Naive thymus-derived CD4-positive, alpha-beta T cell (primary cell): ENCODE measurements around the gene ETV3L. TPM values are rescaled to one million over a fixed set of nuclear protein-coding genes. Genes with fewer than 3 reads are reported as not detected.

Source experiments
- ATAC-seq: fragments of 150-1000 bp; cut with Tn5 transposase; 2 replicates; pipeline ENCODE4 v1.10.0; 2021; ENCODE audit warnings: mild to moderate bottlenecking, moderate library complexity
- CTCF ChIA-PET: fragments of 350-600 bp; sonication (Branson Sonifier 250); formaldehyde crosslinking; loops from one replicate; lab custom pipeline; 2021; ENCODE audit warnings: antibody characterized with exemption; lab: Charles Lee
- POLR2A ChIA-PET: fragments of 350-600 bp; sonication (Branson Sonifier 250); formaldehyde crosslinking; loops from one replicate; lab custom pipeline; 2021; ENCODE audit warnings: antibody characterized with exemption, inconsistent platforms; lab: Charles Lee
- DNase-seq, 9 donors: peaks; one replicate each; pipeline versions ENCODE4 v3.0.0 to v3.0.0-alpha.2; 2020 to 2022; ENCODE audit warnings: mixed read lengths in 1 of 9
- H3K27ac ChIP-seq: one replicate; pipeline ENCODE4 v1.7.0; 2013; ENCODE audit warnings: mild to moderate bottlenecking, low read depth, low read length, moderate library complexity
- H3K27me3 ChIP-seq, 2 donors: one replicate each; pipeline ENCODE4 v1.7.0; 2013; ENCODE audit warnings: low read length in 2 of 2, mild to moderate bottlenecking in 2 of 2, moderate library complexity in 2 of 2; ENCODE audit not compliant: control insufficient read depth in 2 of 2, insufficient read depth in 2 of 2
- H3K36me3 ChIP-seq, 3 experiments: 1 replicate in 2 of 3; 2 replicates in 1 of 3; pipeline ENCODE4 v1.7.0; 2013; ENCODE audit warnings: low read length in 3 of 3, mild to moderate bottlenecking in 3 of 3, moderate library complexity in 1 of 3; ENCODE audit not compliant: insufficient read depth in 3 of 3, control insufficient read depth in 2 of 3
- H3K4me1 ChIP-seq, 2 donors: one replicate each; pipeline ENCODE4 v1.7.0; 2013; ENCODE audit warnings: low read length in 2 of 2, mild to moderate bottlenecking in 2 of 2, moderate library complexity in 1 of 2; ENCODE audit not compliant: control insufficient read depth in 2 of 2, insufficient read depth in 2 of 2
- H3K4me3 ChIP-seq: 2 replicates; pipeline ENCODE4 v1.7.0; 2013; ENCODE audit warnings: mild to moderate bottlenecking, low read length
- H3K9me3 ChIP-seq, 3 experiments: 1 replicate in 2 of 3; 2 replicates in 1 of 3; pipeline ENCODE4 v1.7.0; 2013; ENCODE audit warnings: low read length in 3 of 3; ENCODE audit not compliant: control insufficient read depth in 2 of 3
- H3K27ac Mint-ChIP-seq, 9 donors: one replicate each; pipeline ENCODE4 v1.8.0; 2020 to 2022; ENCODE audit warnings: mixed read lengths in 9 of 9, mild to moderate bottlenecking in 8 of 9, moderate library complexity in 5 of 9, inconsistent platforms in 2 of 9
- H3K27me3 Mint-ChIP-seq, 5 donors: one replicate each; pipeline ENCODE4 v1.8.0; 2021 to 2022; ENCODE audit warnings: mixed read lengths in 5 of 5, mild to moderate bottlenecking in 1 of 5
- H3K36me3 Mint-ChIP-seq, 5 donors: one replicate each; pipeline ENCODE4 v1.8.0; 2020 to 2022; ENCODE audit warnings: mixed read lengths in 5 of 5, mild to moderate bottlenecking in 3 of 5, inconsistent platforms in 1 of 5
- H3K4me1 Mint-ChIP-seq, 7 donors: one replicate each; pipeline ENCODE4 v1.8.0; 2020 to 2022; ENCODE audit warnings: mixed read lengths in 7 of 7, mild to moderate bottlenecking in 3 of 7, inconsistent platforms in 1 of 7
- H3K4me3 Mint-ChIP-seq, 10 donors: one replicate each; pipeline ENCODE4 v1.8.0; 2020 to 2022; ENCODE audit warnings: mild to moderate bottlenecking in 10 of 10, mixed read lengths in 10 of 10, moderate library complexity in 6 of 10, inconsistent platforms in 2 of 10
- H3K9me3 Mint-ChIP-seq, 11 donors: one replicate each; pipeline ENCODE4 v1.8.0; 2020 to 2022; ENCODE audit warnings: mixed read lengths in 11 of 11, mild to moderate bottlenecking in 4 of 11, inconsistent platforms in 1 of 11, moderate library complexity in 1 of 11
- intact Hi-C, 2 donors: fragments of 100-400 bp; cut with micrococcal nuclease; formaldehyde crosslinking; loops; one replicate each; pipeline ENCODE4 v1.15.1; 2023
- polyA plus RNA-seq, 2 donors: library from polyadenylated mRNA; unstranded; fragments of 300-500 nt; fragmentation: Illumina TruSeq; gene quantifications; one replicate each; pipeline ENCODE4 v1.2.3, GENCODE V29; 2021
- total RNA-seq, 6 experiments: library from RNA in 5 of 6; stranded (reverse) in 5 of 6; gene quantifications; 1 replicate in 5 of 6; 2 replicates in 1 of 6; pipeline ENCODE4 v1.2.3 and lab custom pipeline; 2021 to 2026

The ETV3L gene
- total and polyA plus RNA-seq, 7 experiments from 2014 or later, result not detected

DNA sequence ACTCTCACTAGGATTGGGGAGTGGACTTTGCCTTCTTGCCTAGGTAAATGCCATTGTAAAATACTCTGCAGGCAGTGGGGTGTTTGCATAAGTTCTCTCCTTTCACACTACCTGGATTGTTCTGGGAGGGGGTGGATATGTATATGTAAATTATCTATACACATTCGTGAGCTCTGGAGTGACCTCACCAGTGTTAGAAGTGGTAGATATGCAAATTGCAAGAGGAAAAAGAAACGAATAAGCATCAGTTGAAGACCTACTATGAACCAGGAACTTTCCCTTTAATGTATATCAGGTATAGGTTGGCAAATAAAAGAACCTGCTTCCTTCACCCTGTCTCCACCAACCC is 52.6 kb downstream of the ETV3L start:
- DNase-seq, result no peak
- POLR2A ChIA-PET, result no interaction called here
- peaks cover 0 to 3% (median 0%) of the 10 kb centered on the region in 3 experiments for H3K9me3 ChIP-seq
- no peak overlapping the region for H3K4me3 ChIP-seq
- Mint-ChIP-seq H3K27me3 (peaks cover 82 to 87% (median 85%) of the 10 kb centered on the region in 5 donors), H3K4me3 (peak overlapping the region; percentile 16 to 93 (median 48)), H3K9me3 (peaks cover 0 to 20% (median 7%) of the 10 kb centered on the region in 11 donors), H3K27ac (no peak overlapping the region), H3K4me1 (peaks cover 6 to 20% (median 17%) of the 10 kb centered on the region in 7 donors), H3K36me3 (peaks cover 2 to 11% (median 4%) of the 10 kb centered on the region in 5 donors)
- H3K27ac ChIP-seq, result no peak overlapping the region
- CTCF ChIA-PET, result no interaction called here
- intact Hi-C loops, result no loop called here
- ATAC-seq, result no peak
- H3K36me3 ChIP-seq, result no peaks in the 10 kb centered on the region
- H3K27me3 ChIP-seq, result peaks cover 14 to 15% of the 10 kb centered on the region in 2 donors
- peaks cover 0 to 4% of the 10 kb centered on the region in 2 donors for H3K4me1 ChIP-seq

DNA sequence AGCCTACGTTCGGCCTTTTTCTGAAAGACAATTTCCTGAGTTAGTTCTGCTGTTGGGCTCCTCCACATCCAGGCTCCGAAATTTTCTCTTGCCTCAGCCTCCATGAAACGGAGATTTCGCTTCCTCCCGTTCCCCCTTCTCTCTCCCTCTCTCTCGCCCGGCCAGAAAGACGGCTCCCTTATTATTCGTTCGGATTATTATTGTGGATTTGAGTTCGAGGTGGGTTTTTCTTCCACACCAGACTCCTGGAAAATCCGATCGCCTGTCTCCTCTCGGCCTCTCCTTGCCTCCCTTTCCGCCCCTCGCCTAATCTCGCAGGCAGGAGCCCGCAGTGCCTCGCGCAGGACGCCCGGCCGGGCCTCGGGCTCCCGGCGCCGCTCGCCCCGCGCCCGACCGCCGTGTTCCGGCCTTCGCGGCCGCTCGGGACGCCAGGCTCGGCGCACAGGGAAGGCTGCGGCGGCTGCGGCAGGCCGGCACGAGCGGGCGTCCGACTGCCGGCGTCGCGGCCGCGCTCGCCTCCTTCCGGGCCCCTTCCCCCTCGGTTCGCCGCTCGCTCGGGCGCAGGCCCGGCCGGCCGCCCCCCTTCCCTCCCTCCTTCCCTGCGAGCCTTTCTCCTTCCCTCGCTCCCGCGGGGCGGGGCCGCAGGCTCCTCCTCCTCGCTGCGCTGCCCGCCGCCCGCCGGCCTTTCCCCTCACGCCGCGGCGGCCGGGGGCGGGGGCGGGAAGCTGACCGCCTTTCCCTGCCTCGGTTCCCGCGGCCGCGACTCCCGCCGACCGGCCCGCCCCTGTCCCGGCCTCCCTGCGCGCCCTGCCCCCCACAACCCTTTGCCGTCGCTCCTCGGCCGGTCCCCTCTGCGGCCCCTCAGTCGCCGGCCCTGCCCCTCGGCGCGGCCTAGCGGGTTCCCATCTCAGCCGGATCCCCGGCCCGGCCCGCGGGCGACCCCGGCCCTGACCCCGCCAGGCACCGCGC is 54.1 kb downstream of the ETV3L start, which contains the start of gene ARHGEF11:
ARHGEF11 (minus strand) TSS at position 493 of the 969 bp plus-strand sequence. CDS start 1,412 bp downstream, outside the sequence.
- Histone ChIP-seq H3K4me1 (peaks cover 0 to 4% of the 10 kb centered on the region in 2 donors), H3K27me3 (peaks cover 14 to 15% of the 10 kb centered on the region in 2 donors), H3K9me3 (no peaks in the 10 kb centered on the region), H3K36me3 (no peaks in the 10 kb centered on the region), H3K4me3 (peak within 1 kb of the TSS; percentile 13), H3K27ac (no peak within 1 kb of the TSS)
- peaks cover 72 to 89% (median 80%) of the 10 kb centered on the region in 5 donors for H3K27me3 Mint-ChIP-seq
- ChIA-PET CTCF (no interaction called here), POLR2A (no interaction called here)
- peak; percentile 73 for ATAC-seq
- DNase-seq, result peak in 6 of 9 donors; percentile 7 to 60 (median 10)
- H3K4me3 Mint-ChIP-seq, result peak within 1 kb of the TSS; percentile 88 to 99 (median 92)
- peaks cover 0 to 5% (median 0%) of the 10 kb centered on the region in 11 donors for H3K9me3 Mint-ChIP-seq
- intact Hi-C loops, result no loop called here
- peaks cover 6 to 20% (median 17%) of the 10 kb centered on the region in 7 donors for H3K4me1 Mint-ChIP-seq
- peak within 1 kb of the TSS in 3 of 9 donors; percentile 2 to 61 (median 47) for H3K27ac Mint-ChIP-seq
- peaks cover 0 to 7% (median 2%) of the 10 kb centered on the region in 5 donors for H3K36me3 Mint-ChIP-seq

DNA sequence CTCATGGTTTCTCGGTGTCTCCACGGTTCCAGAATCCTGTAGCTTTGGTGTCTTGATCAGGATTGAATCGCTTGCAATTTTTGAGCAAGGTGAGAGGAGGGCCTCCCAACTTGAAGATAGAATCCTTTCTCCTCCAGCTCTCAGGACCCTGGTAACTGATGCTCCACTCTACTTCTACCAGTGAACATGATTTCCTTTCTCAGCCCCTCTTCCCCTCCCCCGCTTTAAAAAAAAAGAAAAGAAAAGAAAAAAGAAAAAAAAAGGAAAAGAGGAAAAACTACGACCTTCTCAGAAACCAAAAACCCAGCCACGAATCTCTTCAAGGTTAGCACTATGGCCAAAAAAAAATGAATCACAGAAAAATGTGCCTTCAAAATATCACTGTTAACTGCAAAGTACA is 55.3 kb downstream of the ETV3L start:
- Histone ChIP-seq H3K27me3 (peaks cover 14 to 15% of the 10 kb centered on the region in 2 donors), H3K9me3 (no peaks in the 10 kb centered on the region), H3K36me3 (no peaks in the 10 kb centered on the region), H3K4me3 (no peak overlapping the region), H3K27ac (no peak overlapping the region), H3K4me1 (peaks cover 0 to 4% of the 10 kb centered on the region in 2 donors)
- ChIA-PET CTCF (no interaction called here), POLR2A (interaction anchor here (0.8 kb wide), 1 partner anchor 64 kb away, joined by 3 read pairs; no protein-coding TSS in a partner anchor)
- intact Hi-C loops, result no loop called here
- peaks cover 0 to 2% (median 0%) of the 10 kb centered on the region in 11 donors for H3K9me3 Mint-ChIP-seq
- ATAC-seq (no peak), DNase-seq (no peak)
- peaks cover 0 to 4% (median under 1%) of the 10 kb centered on the region in 5 donors for H3K36me3 Mint-ChIP-seq
- H3K27me3 Mint-ChIP-seq, result peaks cover 67 to 87% (median 80%) of the 10 kb centered on the region in 5 donors
- peaks cover 6 to 20% (median 17%) of the 10 kb centered on the region in 7 donors for H3K4me1 Mint-ChIP-seq
- peak overlapping the region in 1 of 9 donors; percentile 9 for H3K27ac Mint-ChIP-seq
- H3K4me3 Mint-ChIP-seq, result peak overlapping the region in 4 of 10 donors; percentile 26 to 94 (median 38)

DNA sequence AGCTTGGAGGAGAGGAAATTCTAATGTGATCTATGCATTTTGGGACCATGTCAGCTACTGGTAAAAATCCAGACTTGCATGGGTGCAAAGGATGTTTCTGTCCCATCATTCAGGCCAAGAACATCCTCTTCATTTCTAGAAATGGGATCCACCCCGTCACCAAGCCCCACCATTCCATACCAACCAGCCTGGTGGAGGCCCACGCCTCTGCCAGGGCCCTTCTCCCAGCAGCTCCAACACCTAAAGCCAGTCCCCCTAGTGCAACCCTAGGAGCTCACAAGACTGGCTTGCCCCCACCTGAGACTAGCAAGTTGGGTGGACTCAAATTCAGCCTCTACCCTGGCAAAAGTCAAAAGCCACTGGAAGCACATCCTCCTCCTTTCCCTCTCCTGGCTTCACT is 55.9 kb downstream of the ETV3L start:
- H3K27me3 ChIP-seq, result peaks cover 13 to 15% of the 10 kb centered on the region in 2 donors
- no peaks in the 10 kb centered on the region for H3K36me3 ChIP-seq
- ChIA-PET CTCF (no interaction called here), POLR2A (interaction anchor here (0.6 to 0.8 kb wide), 2 partner anchors 65 to 426 kb away, joined by 3 read pairs; no protein-coding TSS in a partner anchor)
- H3K9me3 ChIP-seq, result no peaks in the 10 kb centered on the region
- DNase-seq (no peak), ATAC-seq (no peak)
- Mint-ChIP-seq H3K4me1 (peaks cover 6 to 20% (median 17%) of the 10 kb centered on the region in 7 donors), H3K9me3 (peaks cover 0 to 2% (median 0%) of the 10 kb centered on the region in 11 donors), H3K27me3 (peaks cover 67 to 88% (median 80%) of the 10 kb centered on the region in 5 donors), H3K36me3 (peaks cover 0 to 4% (median 0%) of the 10 kb centered on the region in 5 donors), H3K27ac (peak overlapping the region in 1 of 9 donors; percentile 11), H3K4me3 (peak overlapping the region in 1 of 10 donors; percentile 43)
- intact Hi-C loops, result no loop called here
- no peak overlapping the region for H3K4me3 ChIP-seq
- H3K27ac ChIP-seq, result no peak overlapping the region
- peaks cover 0 to 4% of the 10 kb centered on the region in 2 donors for H3K4me1 ChIP-seq

DNA sequence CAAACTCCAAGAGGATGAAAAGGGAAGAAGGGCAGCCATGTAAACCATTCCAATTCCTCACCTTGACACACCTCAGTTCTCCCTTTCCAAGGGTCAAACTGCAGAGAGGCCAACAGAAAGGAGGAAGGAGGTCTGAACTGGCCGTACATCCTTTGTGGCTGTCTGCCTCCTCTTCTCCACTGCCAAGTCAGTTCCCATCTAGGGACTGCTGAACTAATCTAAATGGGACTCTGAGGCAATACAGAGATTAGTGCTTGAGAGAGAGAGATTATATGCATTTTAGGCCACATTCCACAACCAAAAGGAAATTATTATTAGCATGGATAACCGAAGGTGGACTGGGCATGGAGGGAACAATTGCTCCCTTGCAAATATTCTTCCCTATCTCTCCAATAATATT is 56.8 kb downstream of the ETV3L start:
- peaks cover 58 to 84% (median 72%) of the 10 kb centered on the region in 5 donors for H3K27me3 Mint-ChIP-seq
- DNase-seq (no peak), ATAC-seq (no peak)
- Histone ChIP-seq H3K4me1 (peaks cover 0 to 4% of the 10 kb centered on the region in 2 donors), H3K36me3 (no peaks in the 10 kb centered on the region), H3K4me3 (no peak overlapping the region), H3K27ac (no peak overlapping the region), H3K9me3 (no peaks in the 10 kb centered on the region), H3K27me3 (peaks cover 6 to 15% of the 10 kb centered on the region in 2 donors)
- H3K36me3 Mint-ChIP-seq, result peaks cover 0 to 4% (median 0%) of the 10 kb centered on the region in 5 donors
- intact Hi-C loops, result no loop called here
- no peak overlapping the region for H3K4me3 Mint-ChIP-seq
- CTCF ChIA-PET, result no interaction called here
- POLR2A ChIA-PET, result no interaction called here
- H3K4me1 Mint-ChIP-seq, result peaks cover 6 to 20% (median 17%) of the 10 kb centered on the region in 7 donors
- no peak overlapping the region for H3K27ac Mint-ChIP-seq
- H3K9me3 Mint-ChIP-seq, result peaks cover 0 to 2% (median 0%) of the 10 kb centered on the region in 11 donors
